ENCODE data around the gene ZNF497. TPM values are rescaled to one million over a fixed set of nuclear protein-coding genes. Genes with fewer than 3 reads are reported as not detected.

The ZNF497 gene
- total and polyA plus RNA-seq, 2 of the 13 experiments (the other 11 are each of a cell fraction or from before 2014, with no cell fraction given), result 1.5 to 1.9 TPM

DNA sequence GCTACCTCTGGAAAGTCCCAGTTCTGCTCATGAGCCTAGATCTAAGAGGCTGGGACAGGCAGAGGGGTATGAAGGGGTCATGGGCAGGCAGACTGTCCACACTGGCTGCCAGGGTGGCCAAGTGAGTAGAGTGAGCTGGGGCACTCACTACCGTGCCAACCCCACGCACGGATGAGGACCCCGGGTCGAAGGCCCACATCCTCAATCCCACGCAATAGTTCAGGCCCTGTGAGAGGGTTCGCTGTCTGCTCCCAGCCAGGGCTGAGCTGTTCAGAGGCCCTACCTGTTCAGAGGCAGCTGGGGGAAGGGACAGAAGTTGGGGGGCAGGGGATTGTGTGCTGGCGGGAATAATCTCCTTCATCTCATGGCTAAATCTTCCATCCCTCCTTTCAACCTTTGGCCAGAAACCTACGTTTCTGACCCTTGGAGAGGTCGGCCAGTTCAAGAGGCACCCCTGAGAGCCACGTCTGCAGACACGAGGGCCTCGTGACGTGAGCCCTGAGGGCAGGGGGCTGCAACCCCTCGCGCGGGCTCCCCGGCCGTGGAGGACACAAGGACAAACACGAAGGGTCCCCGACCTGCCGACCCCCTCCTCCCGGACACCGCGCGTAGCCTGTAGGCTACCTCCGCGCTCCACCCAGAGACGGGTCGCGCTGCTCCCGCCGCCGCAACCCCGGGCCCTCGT lies 23.5 kb upstream of the ZNF497 start (continued):
- 0 out of 2 replicates have a peak, but pooled peaks have one; percentile 8 for TF ChIP-seq ZNF432 (CRISPR knock-in tag; IDR thresholded peaks at IDR 0.05; ENCODE audit: borderline replicate concordance)
- TF ChIP-seq ZFP1 (CRISPR knock-in tag; IDR thresholded peaks at IDR 0.05), result no peak
- TF ChIP-seq ETV6 (CRISPR knock-in tag; conservative IDR thresholded peaks at IDR 0.05), result no peak
- no peak for TF ChIP-seq ZNF614 (CRISPR knock-in tag; IDR thresholded peaks at IDR 0.05; ENCODE audit: borderline replicate concordance)
- no peak for TF ChIP-seq ZNF207 (IDR thresholded peaks at IDR 0.05; ENCODE audit: borderline replicate concordance)
- no peak for TF ChIP-seq THYN1 (CRISPR knock-in tag; IDR thresholded peaks at IDR 0.05; ENCODE audit: borderline replicate concordance, low read depth)
- TF ChIP-seq, protein P1, sequence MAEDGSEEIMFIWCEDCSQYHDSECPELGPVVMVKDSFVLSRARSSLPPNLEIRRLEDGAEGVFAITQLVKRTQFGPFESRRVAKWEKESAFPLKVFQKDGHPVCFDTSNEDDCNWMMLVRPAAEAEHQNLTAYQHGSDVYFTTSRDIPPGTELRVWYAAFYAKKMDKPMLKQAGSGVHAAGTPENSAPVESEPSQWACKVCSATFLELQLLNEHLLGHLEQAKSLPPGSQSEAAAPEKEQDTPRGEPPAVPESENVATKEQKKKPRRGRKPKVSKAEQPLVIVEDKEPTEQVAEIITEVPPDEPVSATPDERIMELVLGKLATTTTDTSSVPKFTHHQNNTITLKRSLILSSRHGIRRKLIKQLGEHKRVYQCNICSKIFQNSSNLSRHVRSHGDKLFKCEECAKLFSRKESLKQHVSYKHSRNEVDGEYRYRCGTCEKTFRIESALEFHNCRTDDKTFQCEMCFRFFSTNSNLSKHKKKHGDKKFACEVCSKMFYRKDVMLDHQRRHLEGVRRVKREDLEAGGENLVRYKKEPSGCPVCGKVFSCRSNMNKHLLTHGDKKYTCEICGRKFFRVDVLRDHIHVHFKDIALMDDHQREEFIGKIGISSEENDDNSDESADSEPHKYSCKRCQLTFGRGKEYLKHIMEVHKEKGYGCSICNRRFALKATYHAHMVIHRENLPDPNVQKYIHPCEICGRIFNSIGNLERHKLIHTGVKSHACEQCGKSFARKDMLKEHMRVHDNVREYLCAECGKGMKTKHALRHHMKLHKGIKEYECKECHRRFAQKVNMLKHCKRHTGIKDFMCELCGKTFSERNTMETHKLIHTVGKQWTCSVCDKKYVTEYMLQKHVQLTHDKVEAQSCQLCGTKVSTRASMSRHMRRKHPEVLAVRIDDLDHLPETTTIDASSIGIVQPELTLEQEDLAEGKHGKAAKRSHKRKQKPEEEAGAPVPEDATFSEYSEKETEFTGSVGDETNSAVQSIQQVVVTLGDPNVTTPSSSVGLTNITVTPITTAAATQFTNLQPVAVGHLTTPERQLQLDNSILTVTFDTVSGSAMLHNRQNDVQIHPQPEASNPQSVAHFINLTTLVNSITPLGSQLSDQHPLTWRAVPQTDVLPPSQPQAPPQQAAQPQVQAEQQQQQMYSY (CRISPR knock-in tag; IDR thresholded peaks at IDR 0.05), result no peak
- no peak for TF ChIP-seq HCFC1 (IDR thresholded peaks at IDR 0.05; ENCODE audit: low read depth, low read length)
- TF ChIP-seq CREB1 (IDR thresholded peaks at IDR 0.05), result 0 out of 2 replicates have a peak, but pooled peaks have one; percentile 17
- TF ChIP-seq CREB1 (CRISPR knock-in tag; IDR thresholded peaks at IDR 0.05), result no peak
- TF ChIP-seq RBM22 (optimal IDR thresholded peaks at IDR 0.05; ENCODE audit: low read length), result no peak
- TF ChIP-seq MAFG (CRISPR knock-in tag; IDR thresholded peaks at IDR 0.05), result no peak
- TF ChIP-seq, protein P2, sequence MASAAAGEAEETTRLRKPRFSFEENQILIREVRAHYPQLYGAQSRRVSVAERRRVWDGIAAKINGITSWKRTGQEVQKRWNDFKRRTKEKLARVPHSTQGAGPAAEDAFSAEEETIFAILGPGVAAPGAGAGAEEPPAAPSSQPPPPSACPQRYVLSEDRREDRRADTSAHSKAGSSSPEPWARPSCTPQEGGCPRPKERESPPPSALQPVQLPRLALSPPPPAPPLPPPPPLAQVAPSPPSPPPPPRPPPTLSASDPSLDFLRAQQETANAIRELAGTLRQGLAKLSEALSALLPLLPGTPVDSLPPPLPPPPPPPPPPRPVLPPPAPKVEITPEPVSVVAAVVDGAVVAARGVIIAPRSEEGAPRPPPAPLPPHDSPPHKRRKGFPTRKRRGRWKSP (CRISPR knock-in tag; IDR thresholded peaks at IDR 0.05), result no peak
- TF ChIP-seq CAMTA2 (CRISPR knock-in tag; IDR thresholded peaks at IDR 0.05; ENCODE audit: borderline replicate concordance), result no peak
- 0 out of 2 replicates have a peak, but pooled peaks have one; percentile 2 for TF ChIP-seq ZFP41 (CRISPR knock-in tag; IDR thresholded peaks at IDR 0.05; ENCODE audit: borderline replicate concordance)
- no peak for TF ChIP-seq NR2F1 (CRISPR knock-in tag; IDR thresholded peaks at IDR 0.05)
- TF ChIP-seq ZNF296 (CRISPR knock-in tag; conservative IDR thresholded peaks at IDR 0.05), result peak; percentile 6; the same call in 1 of the 2 replicates
- TF ChIP-seq MYC (CRISPR knock-in tag; IDR thresholded peaks at IDR 0.05; ENCODE audit: borderline replicate concordance), result no peak
- TF ChIP-seq, protein P3, sequence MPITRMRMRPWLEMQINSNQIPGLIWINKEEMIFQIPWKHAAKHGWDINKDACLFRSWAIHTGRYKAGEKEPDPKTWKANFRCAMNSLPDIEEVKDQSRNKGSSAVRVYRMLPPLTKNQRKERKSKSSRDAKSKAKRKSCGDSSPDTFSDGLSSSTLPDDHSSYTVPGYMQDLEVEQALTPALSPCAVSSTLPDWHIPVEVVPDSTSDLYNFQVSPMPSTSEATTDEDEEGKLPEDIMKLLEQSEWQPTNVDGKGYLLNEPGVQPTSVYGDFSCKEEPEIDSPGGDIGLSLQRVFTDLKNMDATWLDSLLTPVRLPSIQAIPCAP (CRISPR knock-in tag; IDR thresholded peaks at IDR 0.05; ENCODE audit: low read depth), result peak; percentile 15; the same call in 1 of the 2 replicates
